RWPE2 (cell line): ENCODE measurements around the gene SYTL3.

Experiments
- ATAC-seq: fragments of 200-7000 bp; cut with Tn5 transposase; 3 replicates; pipeline ENCODE4 v1.9.1; 2021; ENCODE audit warnings: low read depth
- DNase-seq: peaks from one replicate; pipeline ENCODE4 v3.0.0-alpha.2; 2020; ENCODE audit warnings: low spot score
- H3K27ac ChIP-seq: fragments of 450-650 bp; 2 replicates; pipeline ENCODE4 v1.5.1; 2017; ENCODE audit warnings: mild to moderate bottlenecking; ENCODE audit not compliant: poor library complexity, severe bottlenecking
- H3K27me3 ChIP-seq: fragments of 250-450 bp; sonication (Bioruptor Pico); 2 replicates; pipeline ENCODE4 v1.5.1; 2021; ENCODE audit warnings: mild to moderate bottlenecking, moderate library complexity; ENCODE audit not compliant: insufficient read depth, poor library complexity, severe bottlenecking
- H3K36me3 ChIP-seq: fragments of 250-450 bp; sonication (Bioruptor Pico); 2 replicates; pipeline ENCODE4 v1.5.1; 2020; ENCODE audit warnings: low read depth, mild to moderate bottlenecking, moderate library complexity
- H3K4me1 ChIP-seq: fragments of 250-450 bp; sonication (Bioruptor Pico); 2 replicates; pipeline ENCODE4 v1.5.1; 2021; ENCODE audit warnings: mild to moderate bottlenecking, moderate library complexity; ENCODE audit not compliant: insufficient read depth, poor library complexity, severe bottlenecking
- H3K4me3 ChIP-seq: fragments of 250-450 bp; sonication (Bioruptor Pico); 2 replicates; pipeline ENCODE4 v1.5.1; 2021; ENCODE audit warnings: mild to moderate bottlenecking, moderate library complexity; ENCODE audit not compliant: severe bottlenecking
- H3K9me3 ChIP-seq: fragments of 250-450 bp; sonication (Bioruptor Pico); 2 replicates; pipeline ENCODE4 v1.5.1; 2021; ENCODE audit warnings: mild to moderate bottlenecking, moderate library complexity; ENCODE audit not compliant: severe bottlenecking
- CTCF ChIP-seq: fragments of 450-650 bp; IDR thresholded peaks from one replicate; pipeline ENCODE4 v1.5.1; 2017; ENCODE audit warnings: mild to moderate bottlenecking, moderate library complexity; ENCODE audit not compliant: poor library complexity, severe bottlenecking

Gene SYTL3

GRCh38 chr6:158707120-158707820 is 57.4 kb downstream of the SYTL3 start:
- peaks cover 22% of the 10 kb centered on the region for H3K4me1 ChIP-seq
- no peak overlapping the region for H3K4me3 ChIP-seq
- peak overlapping the region; percentile 34 for H3K27ac ChIP-seq

GRCh38 chr6:158707821-158708195 is 58.0 kb downstream of the SYTL3 start:
- H3K4me3 ChIP-seq, result no peak overlapping the region
- peak; percentile 50 for ATAC-seq

More at GRCh38 chr6:158707120-158707820, 57.4 kb downstream of the SYTL3 start:
- TF ChIP-seq CTCF, result no peak
- H3K36me3 ChIP-seq, result no peaks in the 10 kb centered on the region
- no peaks in the 10 kb centered on the region for H3K27me3 ChIP-seq
- H3K9me3 ChIP-seq, result no peaks in the 10 kb centered on the region
- ATAC-seq, result peak; percentile 57
- DNase-seq, result no peak

GRCh38 chr6:158708239-158708638 is 58.4 kb downstream of the SYTL3 start:
- Histone ChIP-seq H3K4me1 (peaks cover 22% of the 10 kb centered on the region), H3K4me3 (no peak overlapping the region), H3K27me3 (no peaks in the 10 kb centered on the region), H3K9me3 (no peaks in the 10 kb centered on the region), H3K27ac (peak overlapping the region; percentile 34), H3K36me3 (no peaks in the 10 kb centered on the region)
- no peak for TF ChIP-seq CTCF
- DNase-seq, result no peak
- ATAC-seq, result no peak

More at GRCh38 chr6:158707821-158708195, 58.0 kb downstream of the SYTL3 start:
- peaks cover 22% of the 10 kb centered on the region for H3K4me1 ChIP-seq
- H3K9me3 ChIP-seq, result no peaks in the 10 kb centered on the region
- no peaks in the 10 kb centered on the region for H3K36me3 ChIP-seq
- H3K27me3 ChIP-seq, result no peaks in the 10 kb centered on the region
- no peak for TF ChIP-seq CTCF
- peak overlapping the region; percentile 34 for H3K27ac ChIP-seq
- no peak for DNase-seq

GRCh38 chr6:158709809-158710208 is 60.0 kb downstream of the SYTL3 start:
- TF ChIP-seq CTCF, result no peak
- no peak overlapping the region for H3K27ac ChIP-seq
- ATAC-seq, result no peak
- H3K4me3 ChIP-seq, result no peak overlapping the region
- H3K36me3 ChIP-seq, result no peaks in the 10 kb centered on the region
- H3K9me3 ChIP-seq, result no peaks in the 10 kb centered on the region
- H3K4me1 ChIP-seq, result peaks cover 20% of the 10 kb centered on the region
- H3K27me3 ChIP-seq, result no peaks in the 10 kb centered on the region
- DNase-seq, result no peak

- Histone ChIP-seq H3K4me3 (no peak overlapping the region), H3K36me3 (no peaks in the 10 kb centered on the region), H3K4me1 (peaks cover 19% of the 10 kb centered on the region), H3K9me3 (no peaks in the 10 kb centered on the region), H3K27me3 (no peaks in the 10 kb centered on the region), H3K27ac (no peak overlapping the region)
- DNase-seq (no peak), ATAC-seq (no peak)
- TF ChIP-seq CTCF, result no peak
Measured at GRCh38 chr6:158711264-158711663, 61.4 kb downstream of the SYTL3 start.
